SK-N-SH (cell line): ENCODE measurements around the gene MAD1L1. TPM values are rescaled to one million over a fixed set of nuclear protein-coding genes. Genes with fewer than 3 reads are reported as not detected.

Source experiments
- CTCF ChIA-PET: fragments of 300-600, 350-600 bp; formaldehyde crosslinking; extraction: SDS; loops from one replicate; lab custom pipeline; 2021; lab: Yijun Ruan, JAX
- POLR2A ChIA-PET: fragments of 350-600 bp; sonication (Branson Sonifier 250); formaldehyde crosslinking; extraction: SDS; loops from one replicate; lab custom pipeline; 2020; ENCODE audit warnings: antibody characterized with exemption, inconsistent platforms; lab: Yijun Ruan, JAX
- DNase-seq: peaks from one replicate; pipeline ENCODE4 v3.0.0; 2012
- H2AFZ ChIP-seq: fragments of 200-600 bp; sonication (generic); 2 replicates; pipeline ENCODE4 v1.8.1; 2016; ENCODE audit warnings: antibody characterized with exemption, mild to moderate bottlenecking, low read depth
- H3F3A ChIP-seq: fragments of 200-600 bp; sonication (generic); replicated peaks from 2 replicates; pipeline ENCODE3; 2016; ENCODE audit warnings: antibody characterized with exemption, mild to moderate bottlenecking; ENCODE audit not compliant: insufficient read depth
- H3K27ac ChIP-seq, 2 experiments: fragments of 200-500 bp in 1 of 2; fragments of 200-600 bp in 1 of 2; sonication (Bioruptor generic) in 1 of 2; sonication (generic), shearing (Covaris generic) in 1 of 2; 2 replicates each; pipeline versions ENCODE4 v1.5.1 to v1.6.1; 2014 to 2016; ENCODE audit warnings: low read depth in 2 of 2, inconsistent platforms in 1 of 2, low read length in 1 of 2, mild to moderate bottlenecking in 1 of 2, mixed read lengths in 1 of 2
- H3K27me3 ChIP-seq: fragments of 200-600 bp; sonication (generic), shearing (Covaris generic); 2 replicates; pipeline ENCODE4 v1.6.1; 2016; ENCODE audit warnings: mixed run types; ENCODE audit not compliant: insufficient read depth
- H3K36me3 ChIP-seq, 2 experiments: fragments of 200-500 bp in 1 of 2; fragments of 200-600 bp in 1 of 2; sonication (Bioruptor generic) in 1 of 2; sonication (generic) in 1 of 2; replicated peaks in 1 of 2; 2 replicates each; pipeline versions ENCODE3 to v1.5.1; 2014 to 2016; ENCODE audit warnings: low read length in 1 of 2, mild to moderate bottlenecking in 1 of 2; ENCODE audit not compliant: insufficient read depth in 2 of 2, control insufficient read depth in 1 of 2
- H3K4me1 ChIP-seq, 2 experiments: fragments of 200-500 bp in 1 of 2; fragments of 200-600 bp in 1 of 2; sonication (Bioruptor generic) in 1 of 2; sonication (generic), shearing (Covaris generic) in 1 of 2; 2 replicates each; pipeline versions ENCODE4 v1.5.1 to v1.6.1; 2014 to 2016; ENCODE audit warnings: low read depth in 1 of 2, low read length in 1 of 2, mixed run types in 1 of 2; ENCODE audit not compliant: insufficient read depth in 2 of 2, control insufficient read depth in 1 of 2
- H3K4me2 ChIP-seq: fragments of 200-600 bp; sonication (generic), shearing (Covaris generic); 2 replicates; pipeline ENCODE4 v1.6.1; 2017; ENCODE audit warnings: mixed run types
- H3K4me3 ChIP-seq, 2 experiments: fragments of 200-500 bp in 1 of 2; fragments of 200-600 bp in 1 of 2; sonication (Bioruptor generic) in 1 of 2; sonication (generic), shearing (Covaris generic) in 1 of 2; 2 replicates each; pipeline versions ENCODE4 v1.5.1 to v1.8.1; 2014 to 2016; ENCODE audit warnings: low read depth in 2 of 2, inconsistent platforms in 1 of 2, low read length in 1 of 2, mild to moderate bottlenecking in 1 of 2, mixed read lengths in 1 of 2, moderate library complexity in 1 of 2
- H3K79me2 ChIP-seq: fragments of 200-600 bp; sonication (generic); 2 replicates; pipeline ENCODE4 v1.8.1; 2017; ENCODE audit warnings: mild to moderate bottlenecking; ENCODE audit not compliant: insufficient read depth
- H3K9ac ChIP-seq: fragments of 200-600 bp; sonication (generic); 2 replicates; pipeline ENCODE4 v1.6.1; 2017; ENCODE audit warnings: mixed run types
- H3K9me2 ChIP-seq: fragments of 200-600 bp; sonication (generic); 2 replicates; pipeline ENCODE4 v1.6.1; 2017; ENCODE audit warnings: mixed run types
- H3K9me3 ChIP-seq: fragments of 200-600 bp; sonication (generic); 2 replicates; pipeline ENCODE4 v1.6.1; 2017; ENCODE audit warnings: mixed run types, mild to moderate bottlenecking, moderate library complexity
- H4K20me1 ChIP-seq: fragments of 200-600 bp; sonication (generic); 2 replicates; pipeline ENCODE4 v1.6.1; 2017; ENCODE audit warnings: mild to moderate bottlenecking, mixed run types; ENCODE audit not compliant: insufficient read depth
- ELF1 ChIP-seq: IDR thresholded peaks from 2 replicates; pipeline ENCODE4 v1.4.0; 2012
- EZH2phosphoT487 ChIP-seq: fragments of 200-600 bp; sonication (generic); IDR thresholded peaks from 2 replicates; pipeline ENCODE4 v1.6.1; 2017; ENCODE audit warnings: low read depth, mixed run types, mild to moderate bottlenecking, antibody characterized with exemption, moderate library complexity, borderline replicate concordance
- FOSL2 ChIP-seq: IDR thresholded peaks from 2 replicates; pipeline ENCODE4 v1.4.0; 2012; ENCODE audit warnings: low read depth, mild to moderate bottlenecking, moderate library complexity, borderline replicate concordance
- NFIC ChIP-seq: IDR thresholded peaks from 2 replicates; pipeline ENCODE4 v1.4.0; 2012; ENCODE audit warnings: borderline replicate concordance
- PBX3 ChIP-seq: IDR thresholded peaks from 2 replicates; pipeline ENCODE4; 2012
- RAD21 ChIP-seq: IDR thresholded peaks from 2 replicates; pipeline ENCODE4 v1.6.1; 2012; ENCODE audit warnings: mild to moderate bottlenecking, low read length
- RFX5 ChIP-seq: IDR thresholded peaks from 2 replicates; pipeline ENCODE4 v1.6.1; 2012; ENCODE audit warnings: mild to moderate bottlenecking, improper control_type of control experiment, low read length
- RXRA ChIP-seq: IDR thresholded peaks from 2 replicates; pipeline ENCODE4 v1.4.0; 2012; ENCODE audit warnings: low read depth, mild to moderate bottlenecking, borderline replicate concordance
- SIN3A ChIP-seq: IDR thresholded peaks from 2 replicates; pipeline ENCODE4 v1.6.1; 2012; ENCODE audit warnings: low read depth, mild to moderate bottlenecking, low read length, moderate library complexity, borderline replicate concordance
- SMC3 ChIP-seq: IDR thresholded peaks from 2 replicates; pipeline ENCODE4 v1.6.1; 2012; ENCODE audit warnings: low read depth, low read length, improper control_type of control experiment
- TAF1 ChIP-seq: IDR thresholded peaks from 2 replicates; pipeline ENCODE4 v1.6.1; 2012; ENCODE audit warnings: low read depth, mild to moderate bottlenecking, low read length, moderate library complexity, borderline replicate concordance
- TCF12 ChIP-seq: IDR thresholded peaks from 2 replicates; pipeline ENCODE4 v1.4.0; 2012
- USF1 ChIP-seq: IDR thresholded peaks from 2 replicates; pipeline ENCODE4 v1.4.0; 2012; ENCODE audit warnings: low read depth, borderline replicate concordance
- USF2 ChIP-seq: fragments of 150-350 bp; IDR thresholded peaks from 2 replicates; pipeline ENCODE4 v1.6.1; 2017; ENCODE audit warnings: antibody characterized with exemption, low read length, low read depth, borderline replicate concordance
- WGBS: methylation state at CpG from one replicate; pipeline ENCODE4 v1.1.6; 2017; ENCODE audit warnings: low lambda C conversion rate; 5-methylcytosine and 5-hydroxymethylcytosine counted together
- polyA plus RNA-seq, 3 experiments: library from polyadenylated mRNA; depleted of rRNA; stranded (reverse); fragments of >200 nt; gene quantifications; 2 replicates each; pipeline ENCODE4 v1.2.3, GENCODE V29; 2012
- TF ChIP-seq, protein P1 (sequence below): fragments of 150-350 bp; IDR thresholded peaks from 2 replicates; pipeline ENCODE4 v1.6.1; 2016; ENCODE audit warnings: mild to moderate bottlenecking, low read depth, low read length

Gene MAD1L1
- polyA plus RNA-seq, 1 of the 3 experiments (the other 2 are of a cell fraction) = 46.2 TPM

DNA sequence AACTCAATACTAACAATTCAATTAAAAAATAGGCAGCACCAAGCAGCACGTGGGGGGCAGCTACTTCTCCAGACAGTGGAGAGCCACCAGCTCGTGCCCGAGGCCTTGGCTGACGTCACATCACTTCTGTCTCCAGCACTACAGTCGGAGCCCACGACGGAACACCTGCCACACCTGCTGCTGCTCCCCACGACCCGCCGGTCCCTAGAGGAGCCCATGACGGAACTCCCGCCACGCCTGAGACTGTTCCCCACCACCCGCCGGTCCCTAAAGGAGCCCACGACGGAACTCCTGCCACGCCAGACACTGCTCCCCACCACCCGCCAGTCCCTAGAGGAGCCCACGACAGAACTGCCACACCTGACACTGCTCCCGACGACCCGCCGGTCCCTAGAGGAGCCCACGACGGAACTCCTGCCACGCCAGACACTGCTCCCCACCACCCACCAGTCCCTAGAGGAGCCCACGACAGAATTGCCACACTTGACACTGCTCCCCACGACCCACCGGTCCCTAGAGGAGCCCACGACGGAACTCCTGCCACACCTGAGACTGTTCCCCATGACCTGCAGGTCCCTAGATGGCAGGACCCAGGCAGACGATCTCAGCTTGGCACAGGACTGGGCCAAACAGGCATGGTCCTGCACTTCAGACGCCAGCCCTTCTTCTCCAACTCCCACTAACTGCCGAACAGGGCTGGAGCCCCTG lies 304.7 kb downstream of the MAD1L1 start:
- H3K4me2 ChIP-seq = no peak overlapping the region
- H3K9me3 ChIP-seq = no peaks in the 10 kb centered on the region
- ChIA-PET CTCF (interaction anchor here (1.0 to 1.5 kb wide), 4 partner anchors 18 to 116 kb away, joined by 3 to 5 read pairs (median 3); no protein-coding TSS in a partner anchor), POLR2A (interaction anchor here (0.6 kb wide), 1 partner anchor 489 kb away, joined by 5 read pairs; no protein-coding TSS in a partner anchor)
- H3K9ac ChIP-seq = no peak overlapping the region
- H4K20me1 ChIP-seq = peaks cover 3% of the 10 kb centered on the region; the same call in 1 of the 2 replicates
- H3K27me3 ChIP-seq = no peaks in the 10 kb centered on the region
- H3K9me2 ChIP-seq = no peaks in the 10 kb centered on the region
- TF ChIP-seq RXRA = no peak
- WGBS = 91% methylated on average over 34 of the region's 35 CpGs
- no peak overlapping the region for H2AFZ ChIP-seq
- H3K79me2 ChIP-seq = peaks cover 8% of the 10 kb centered on the region
- peaks cover 4% of the 10 kb centered on the region for H3F3A ChIP-seq
- no peaks in the 10 kb centered on the region for H3K36me3 ChIP-seq
- no peak overlapping the region for H3K27ac ChIP-seq
- peaks cover 0 to 11% of the 10 kb centered on the region in 2 experiments; a peak in 1 of 4 replicates for H3K4me1 ChIP-seq
- H3K4me3 ChIP-seq = no peak overlapping the region
- DNase-seq = no peak

- H3K9me3 ChIP-seq = no peaks in the 10 kb centered on the region
- peaks cover 0 to 18% of the 10 kb centered on the region in 2 experiments; a peak in 1 of 4 replicates for H3K4me1 ChIP-seq
- peaks cover 0 to 2% of the 10 kb centered on the region in 2 experiments for H3K36me3 ChIP-seq
- DNase-seq = no peak
- H3K4me2 ChIP-seq = no peak overlapping the region
- no peaks in the 10 kb centered on the region for H3K27me3 ChIP-seq
- H3F3A ChIP-seq = peaks cover 4% of the 10 kb centered on the region
- peaks cover 8% of the 10 kb centered on the region for H3K79me2 ChIP-seq
- H4K20me1 ChIP-seq = peaks cover 3% of the 10 kb centered on the region; the same call in 1 of the 2 replicates
- H3K27ac ChIP-seq = no peak overlapping the region
- H2AFZ ChIP-seq = no peak overlapping the region
- CTCF ChIA-PET = interaction anchor here (1.0 to 1.5 kb wide), 5 partner anchors 19 to 115 kb away, joined by 3 to 5 read pairs (median 3); no protein-coding TSS in a partner anchor
- WGBS = 96% methylated on average over 5 of the region's 5 CpGs
- no peak overlapping the region for H3K9ac ChIP-seq
- no peaks in the 10 kb centered on the region for H3K9me2 ChIP-seq
- POLR2A ChIA-PET = no interaction called here
- TF ChIP-seq SMC3 (no peak), FOSL2 (no peak), USF2 (no peak), NFIC (no peak)
- H3K4me3 ChIP-seq = no peak overlapping the region
Measured at GRCh38 chr7:1926908-1927306, 305.8 kb downstream of the MAD1L1 start.

DNA sequence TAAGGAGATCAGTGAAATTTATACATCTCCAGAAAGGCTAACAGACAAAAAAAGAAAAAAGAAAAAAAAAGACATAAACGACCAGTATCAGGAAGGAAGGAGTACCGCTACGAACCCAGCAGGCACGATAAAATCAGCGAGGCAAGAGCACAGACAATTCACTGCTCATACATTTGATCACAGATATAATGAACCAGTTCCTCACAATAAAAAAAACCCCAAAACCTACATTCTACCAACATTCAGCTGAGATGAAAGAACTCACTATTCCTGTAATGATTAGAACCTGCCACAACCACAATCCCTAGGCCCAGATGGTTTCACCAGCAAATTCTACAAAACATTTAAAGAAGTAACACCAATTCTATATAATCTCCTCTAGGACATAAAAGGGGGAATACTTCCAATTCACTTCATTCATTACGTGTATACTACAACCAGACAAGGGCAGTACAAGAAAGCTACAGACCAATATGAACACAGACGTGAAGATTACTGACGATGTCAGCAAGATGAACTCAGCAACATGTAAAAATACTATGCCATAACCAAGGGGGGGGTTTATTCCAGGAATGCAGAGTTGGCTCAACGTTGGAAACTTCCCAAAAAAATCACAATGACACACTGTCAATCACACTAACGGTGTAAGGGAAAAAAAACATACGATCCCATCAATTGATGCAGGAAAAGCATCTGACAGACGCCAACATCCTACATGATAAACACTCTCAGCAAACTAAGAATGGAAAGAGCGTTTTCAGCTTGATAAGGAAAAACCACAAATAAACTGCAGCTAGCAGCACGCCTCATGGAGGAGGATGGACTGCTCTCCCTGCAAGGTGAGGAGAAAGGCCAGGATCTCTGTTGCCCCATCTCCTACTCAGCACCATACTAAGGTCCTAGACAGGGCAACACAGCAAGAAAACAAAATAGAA lies 306.5 kb downstream of the MAD1L1 start:
- 80% methylated on average over 14 of the region's 14 CpGs for WGBS
- no peak overlapping the region for H3K27ac ChIP-seq
- ChIA-PET CTCF (interaction anchor here (1.1 to 1.5 kb wide), 2 partner anchors 23 to 45 kb away, joined by 3 read pairs; no protein-coding TSS in a partner anchor), POLR2A (no interaction called here)
- H3F3A ChIP-seq = peaks cover 4% of the 10 kb centered on the region
- peaks cover 0 to 22% of the 10 kb centered on the region in 2 experiments; a peak in 1 of 4 replicates for H3K4me1 ChIP-seq
- H3K4me3 ChIP-seq = no peak overlapping the region
- no peak overlapping the region for H2AFZ ChIP-seq
- H3K9me3 ChIP-seq = no peaks in the 10 kb centered on the region
- peaks cover 0 to 2% of the 10 kb centered on the region in 2 experiments for H3K36me3 ChIP-seq
- H3K4me2 ChIP-seq = no peak overlapping the region
- no peaks in the 10 kb centered on the region for H3K27me3 ChIP-seq
- H3K79me2 ChIP-seq = peaks cover 8% of the 10 kb centered on the region
- peaks cover 3% of the 10 kb centered on the region; the same call in 1 of the 2 replicates for H4K20me1 ChIP-seq
- no peak for DNase-seq
- H3K9ac ChIP-seq = no peak overlapping the region
- H3K9me2 ChIP-seq = no peaks in the 10 kb centered on the region
- TF ChIP-seq, protein P1, sequence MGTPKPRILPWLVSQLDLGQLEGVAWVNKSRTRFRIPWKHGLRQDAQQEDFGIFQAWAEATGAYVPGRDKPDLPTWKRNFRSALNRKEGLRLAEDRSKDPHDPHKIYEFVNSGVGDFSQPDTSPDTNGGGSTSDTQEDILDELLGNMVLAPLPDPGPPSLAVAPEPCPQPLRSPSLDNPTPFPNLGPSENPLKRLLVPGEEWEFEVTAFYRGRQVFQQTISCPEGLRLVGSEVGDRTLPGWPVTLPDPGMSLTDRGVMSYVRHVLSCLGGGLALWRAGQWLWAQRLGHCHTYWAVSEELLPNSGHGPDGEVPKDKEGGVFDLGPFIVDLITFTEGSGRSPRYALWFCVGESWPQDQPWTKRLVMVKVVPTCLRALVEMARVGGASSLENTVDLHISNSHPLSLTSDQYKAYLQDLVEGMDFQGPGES = no peak
- no peak for TF ChIP-seq TCF12
- no peak for TF ChIP-seq RAD21
- TF ChIP-seq EZH2phosphoT487 = no peak
- TF ChIP-seq PBX3 = no peak
- TF ChIP-seq RFX5 = no peak
- no peak for TF ChIP-seq SIN3A
- no peak for TF ChIP-seq TAF1
- TF ChIP-seq USF1 = no peak
- TF ChIP-seq ELF1 = no peak
